ENCODE data around the gene DAP.

DAP gene

DNA sequence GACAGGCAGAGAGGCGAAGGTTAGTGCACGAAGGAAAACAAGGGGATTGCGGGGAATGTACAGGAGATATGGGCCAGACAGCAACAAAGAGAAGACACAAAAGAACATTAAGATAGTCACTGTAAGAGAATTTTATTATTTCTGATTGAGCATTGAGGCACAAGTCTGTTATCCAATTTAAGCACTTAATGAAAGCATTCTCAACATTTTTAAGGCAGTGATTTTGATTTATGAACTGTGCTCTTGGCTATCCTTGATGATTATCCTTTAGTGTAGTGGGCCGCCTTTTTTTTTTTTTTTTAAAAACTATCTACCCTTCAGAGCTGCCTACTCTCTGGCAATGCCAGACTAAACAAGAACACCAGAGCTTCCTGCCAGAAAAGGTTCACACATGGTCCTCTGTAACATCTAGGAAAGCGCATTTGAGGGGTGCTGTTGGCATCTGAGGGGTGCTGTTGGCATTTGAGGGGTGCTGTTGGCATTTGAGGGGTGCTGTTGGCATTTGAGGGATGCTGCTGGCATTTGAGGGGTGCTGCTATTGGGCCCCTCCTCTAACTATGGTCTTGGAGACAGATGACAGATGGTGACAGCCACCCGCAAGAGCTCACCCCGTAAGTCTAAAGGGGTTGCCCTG, 3.0 kb downstream of the DAP start:
- H2BK12ac ChIP-seq (ENCODE audit: low read length): no peak overlapping the region
- no peak overlapping the region for H3K9ac ChIP-seq (ENCODE audit: low read depth, low read length, poor library complexity)
- H3K79me1 ChIP-seq (ENCODE audit: low read depth, low read length): peaks cover 7% of the 10 kb centered on the region
- no peak overlapping the region for H4K91ac ChIP-seq (ENCODE audit: low read depth, low read length, poor library complexity)
- no peak overlapping the region for H3K23ac ChIP-seq (ENCODE audit: low read depth, low read length, poor library complexity)
- peaks cover 0 to 1% of the 10 kb centered on the region in 2 donors for H3K4me1 ChIP-seq (ENCODE audit: control insufficient read depth in 2 of 2, insufficient read depth in 1 of 2, low read depth in 1 of 2, low read length in 2 of 2)
- H3K4me2 ChIP-seq (ENCODE audit: insufficient read depth, low read length, poor library complexity, severe bottlenecking): no peak overlapping the region
- no peak overlapping the region for H3K4me3 ChIP-seq (ENCODE audit: low read length in 2 of 2)
- no peak overlapping the region for H2BK120ac ChIP-seq (ENCODE audit: low read depth, low read length)
- DNase-seq (ENCODE audit: low spot score): no peak
- peaks cover 0 to 4% of the 10 kb centered on the region in 2 donors for H3K9me3 ChIP-seq (replicated peaks in 1 of 2; ENCODE audit: control insufficient read depth in 2 of 2, insufficient read depth in 1 of 2, low read depth in 1 of 2, low read length in 2 of 2)
- no peak overlapping the region for H3K27ac ChIP-seq (replicated peaks; ENCODE audit: low read length)
- WGBS, 2 donors (ENCODE audit: extremely low coverage in 2 of 2, insufficient read length in 2 of 2, insufficient replicate concordance in 1 of 2): no CpG with 5 or more reads among the region's 7 CpGs
- H3K18ac ChIP-seq (ENCODE audit: low read length): no peak overlapping the region
- no peak overlapping the region for H2BK15ac ChIP-seq (ENCODE audit: low read length)
- no peak overlapping the region for H3K4ac ChIP-seq (ENCODE audit: low read length)
- no peaks in the 10 kb centered on the region for H3K27me3 ChIP-seq (ENCODE audit: control insufficient read depth in 3 of 3, insufficient read depth in 3 of 3, low read depth in 1 of 3, low read length in 3 of 3)
- no peak overlapping the region for H2AK5ac ChIP-seq (ENCODE audit: low read depth, low read length)
- no peak overlapping the region for H2AFZ ChIP-seq (ENCODE audit: low read length)
- no peak overlapping the region for H2BK5ac ChIP-seq (ENCODE audit: low read length)
- no peak overlapping the region for H3K14ac ChIP-seq (ENCODE audit: low read length)
- H3K36me3 ChIP-seq (replicated peaks in 1 of 2; ENCODE audit: control insufficient read depth in 2 of 2, insufficient read depth in 2 of 2, low read length in 2 of 2): peaks cover 4 to 37% of the 10 kb centered on the region in 2 donors
- H4K8ac ChIP-seq (ENCODE audit: low read depth, low read length): no peak overlapping the region

DNA sequence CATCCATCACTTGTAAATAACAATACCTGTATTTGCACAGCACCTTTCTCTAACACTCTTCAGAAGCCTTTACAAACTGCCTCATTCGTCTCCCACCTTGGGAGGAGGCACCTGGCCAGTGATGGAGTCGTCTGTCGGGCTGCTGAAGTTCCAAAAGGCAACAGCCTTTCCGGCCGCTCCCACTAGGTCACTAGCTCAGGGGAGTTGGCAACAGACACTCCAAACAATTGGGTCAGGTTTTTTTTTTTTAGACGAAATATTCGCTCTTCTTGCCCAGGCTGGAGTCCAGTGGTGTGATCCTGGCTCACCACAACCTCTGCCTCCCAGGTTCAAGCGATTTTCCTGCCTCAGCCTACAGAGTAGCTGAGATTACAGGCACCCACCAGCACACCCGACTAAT, 4.0 kb downstream of the DAP start:
- WGBS, 2 donors (ENCODE audit: extremely low coverage in 2 of 2, insufficient read length in 2 of 2, insufficient replicate concordance in 1 of 2): no CpG with 5 or more reads among the region's 9 CpGs
- H3K27ac ChIP-seq (replicated peaks; ENCODE audit: low read length): no peak overlapping the region
- H3K23ac ChIP-seq (ENCODE audit: low read depth, low read length, poor library complexity): no peak overlapping the region
- H3K27me3 ChIP-seq (ENCODE audit: control insufficient read depth in 3 of 3, insufficient read depth in 3 of 3, low read depth in 1 of 3, low read length in 3 of 3): no peaks in the 10 kb centered on the region
- H3K18ac ChIP-seq (ENCODE audit: low read length): no peak overlapping the region
- no peak overlapping the region for H3K14ac ChIP-seq (ENCODE audit: low read length)
- peaks cover 0 to 1% of the 10 kb centered on the region in 2 donors for H3K4me1 ChIP-seq (ENCODE audit: control insufficient read depth in 2 of 2, insufficient read depth in 1 of 2, low read depth in 1 of 2, low read length in 2 of 2)
- H3K9me3 ChIP-seq (replicated peaks in 1 of 2; ENCODE audit: control insufficient read depth in 2 of 2, insufficient read depth in 1 of 2, low read depth in 1 of 2, low read length in 2 of 2): peaks cover 0 to 4% of the 10 kb centered on the region in 2 donors
- H2BK12ac ChIP-seq (ENCODE audit: low read length): no peak overlapping the region
- no peak overlapping the region for H4K8ac ChIP-seq (ENCODE audit: low read depth, low read length)
- no peak overlapping the region for H3K9ac ChIP-seq (ENCODE audit: low read depth, low read length, poor library complexity)
- H3K79me1 ChIP-seq (ENCODE audit: low read depth, low read length): peaks cover 13% of the 10 kb centered on the region
- DNase-seq (ENCODE audit: low spot score): no peak
- no peak overlapping the region for H2BK120ac ChIP-seq (ENCODE audit: low read depth, low read length)
- no peak overlapping the region for H3K4ac ChIP-seq (ENCODE audit: low read length)
- no peak overlapping the region for H2BK15ac ChIP-seq (ENCODE audit: low read length)
- no peak overlapping the region for H3K4me2 ChIP-seq (ENCODE audit: insufficient read depth, low read length, poor library complexity, severe bottlenecking)
- peaks cover 9 to 44% of the 10 kb centered on the region in 2 donors for H3K36me3 ChIP-seq (replicated peaks in 1 of 2; ENCODE audit: control insufficient read depth in 2 of 2, insufficient read depth in 2 of 2, low read length in 2 of 2)
- no peak overlapping the region for H2AK5ac ChIP-seq (ENCODE audit: low read depth, low read length)
- no peak overlapping the region for H3K4me3 ChIP-seq (ENCODE audit: low read length in 2 of 2)
- no peak overlapping the region for H2AFZ ChIP-seq (ENCODE audit: low read length)
- no peak overlapping the region for H2BK5ac ChIP-seq (ENCODE audit: low read length)
- H4K91ac ChIP-seq (ENCODE audit: low read depth, low read length, poor library complexity): no peak overlapping the region

DNA sequence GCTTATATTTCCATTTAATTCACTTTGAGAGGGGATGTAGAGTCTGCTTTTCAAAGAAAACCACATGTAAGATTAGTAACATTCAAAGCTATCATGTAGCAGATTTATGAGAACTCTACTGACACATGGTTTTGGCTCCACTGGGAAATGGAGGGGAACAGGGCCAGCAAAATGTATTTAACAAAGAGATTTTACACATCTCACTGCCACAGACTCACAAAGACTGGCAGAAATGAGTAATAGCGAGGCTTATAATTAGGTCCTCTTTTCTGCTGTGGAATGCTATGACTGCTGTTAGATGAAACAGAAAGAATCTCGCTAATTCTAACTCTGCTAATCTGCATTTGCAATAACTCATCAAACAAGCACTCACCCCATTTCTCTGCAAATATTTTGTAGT, 4.5 kb downstream of the DAP start:
- WGBS, 2 donors (ENCODE audit: extremely low coverage in 2 of 2, insufficient read length in 2 of 2, insufficient replicate concordance in 1 of 2): no CpG with 5 or more reads among the region's 2 CpGs
- no peak overlapping the region for H2AK5ac ChIP-seq (ENCODE audit: low read depth, low read length)
- no peak overlapping the region for H3K18ac ChIP-seq (ENCODE audit: low read length)
- H3K14ac ChIP-seq (ENCODE audit: low read length): no peak overlapping the region
- no peak overlapping the region for H3K4ac ChIP-seq (ENCODE audit: low read length)
- H2BK12ac ChIP-seq (ENCODE audit: low read length): no peak overlapping the region
- H2AFZ ChIP-seq (ENCODE audit: low read length): no peak overlapping the region
- H3K23ac ChIP-seq (ENCODE audit: low read depth, low read length, poor library complexity): no peak overlapping the region
- DNase-seq (ENCODE audit: low spot score): no peak
- H3K9ac ChIP-seq (ENCODE audit: low read depth, low read length, poor library complexity): no peak overlapping the region
- H4K8ac ChIP-seq (ENCODE audit: low read depth, low read length): no peak overlapping the region
- peaks cover 0 to 4% of the 10 kb centered on the region in 2 donors for H3K9me3 ChIP-seq (replicated peaks in 1 of 2; ENCODE audit: control insufficient read depth in 2 of 2, insufficient read depth in 1 of 2, low read depth in 1 of 2, low read length in 2 of 2)
- peaks cover 0 to 1% of the 10 kb centered on the region in 2 donors for H3K4me1 ChIP-seq (ENCODE audit: control insufficient read depth in 2 of 2, insufficient read depth in 1 of 2, low read depth in 1 of 2, low read length in 2 of 2)
- H2BK15ac ChIP-seq (ENCODE audit: low read length): no peak overlapping the region
- H4K91ac ChIP-seq (ENCODE audit: low read depth, low read length, poor library complexity): no peak overlapping the region
- H3K27me3 ChIP-seq (ENCODE audit: control insufficient read depth in 3 of 3, insufficient read depth in 3 of 3, low read depth in 1 of 3, low read length in 3 of 3): no peaks in the 10 kb centered on the region
- H3K4me3 ChIP-seq (ENCODE audit: low read length in 2 of 2): no peak overlapping the region
- H3K36me3 ChIP-seq (replicated peaks in 1 of 2; ENCODE audit: control insufficient read depth in 2 of 2, insufficient read depth in 2 of 2, low read length in 2 of 2): peaks cover 9 to 44% of the 10 kb centered on the region in 2 donors
- no peak overlapping the region for H2BK120ac ChIP-seq (ENCODE audit: low read depth, low read length)
- peaks cover 13% of the 10 kb centered on the region for H3K79me1 ChIP-seq (ENCODE audit: low read depth, low read length)
- H2BK5ac ChIP-seq (ENCODE audit: low read length): no peak overlapping the region
- no peak overlapping the region for H3K27ac ChIP-seq (replicated peaks; ENCODE audit: low read length)
- no peak overlapping the region for H3K4me2 ChIP-seq (ENCODE audit: insufficient read depth, low read length, poor library complexity, severe bottlenecking)

DNA sequence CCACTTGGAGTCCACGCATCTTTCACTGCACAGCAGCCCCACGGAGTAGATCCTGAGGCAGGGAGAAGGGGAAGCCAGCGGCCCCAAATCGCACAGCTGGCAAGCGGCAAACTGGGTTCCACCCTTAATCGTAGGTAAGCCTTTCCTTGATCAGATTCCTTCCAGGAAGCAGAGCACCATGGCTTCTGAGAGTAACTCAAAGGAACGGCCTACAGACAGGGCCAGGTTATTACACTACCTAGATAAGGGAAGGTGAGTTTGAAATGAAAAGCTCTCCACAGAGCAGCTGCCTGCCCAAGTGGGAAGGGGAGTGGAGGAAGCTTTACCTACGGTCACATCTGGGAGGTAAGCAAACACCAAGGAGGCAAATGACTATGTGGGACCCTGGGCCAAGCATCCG, 7.9 kb downstream of the DAP start:
- Histone ChIP-seq H3K36me3 (replicated peaks in 1 of 2; ENCODE audit: control insufficient read depth in 2 of 2, insufficient read depth in 2 of 2, low read length in 2 of 2) (peaks cover 12 to 59% of the 10 kb centered on the region in 2 donors), H2BK15ac (ENCODE audit: low read length) (no peak overlapping the region), H3K4ac (ENCODE audit: low read length) (no peak overlapping the region), H3K9ac (ENCODE audit: low read depth, low read length, poor library complexity) (no peak overlapping the region), H3K4me2 (ENCODE audit: insufficient read depth, low read length, poor library complexity, severe bottlenecking) (no peak overlapping the region), H3K18ac (ENCODE audit: low read length) (no peak overlapping the region), H3K9me3 (replicated peaks in 1 of 2; ENCODE audit: control insufficient read depth in 2 of 2, insufficient read depth in 1 of 2, low read depth in 1 of 2, low read length in 2 of 2) (peaks cover 0 to 4% of the 10 kb centered on the region in 2 donors), H2BK120ac (ENCODE audit: low read depth, low read length) (no peak overlapping the region), H3K4me3 (ENCODE audit: low read length in 2 of 2) (no peak overlapping the region), H3K79me1 (ENCODE audit: low read depth, low read length) (peaks cover 16% of the 10 kb centered on the region), H2BK5ac (ENCODE audit: low read length) (no peak overlapping the region), H3K27ac (replicated peaks; ENCODE audit: low read length) (no peak overlapping the region), H4K91ac (ENCODE audit: low read depth, low read length, poor library complexity) (no peak overlapping the region), H3K23ac (ENCODE audit: low read depth, low read length, poor library complexity) (no peak overlapping the region), H4K8ac (ENCODE audit: low read depth, low read length) (no peak overlapping the region), H2AK5ac (ENCODE audit: low read depth, low read length) (no peak overlapping the region), H3K4me1 (ENCODE audit: control insufficient read depth in 2 of 2, insufficient read depth in 1 of 2, low read depth in 1 of 2, low read length in 2 of 2) (peaks cover 0 to 1% of the 10 kb centered on the region in 2 donors), H2AFZ (ENCODE audit: low read length) (no peak overlapping the region), H3K14ac (ENCODE audit: low read length) (no peak overlapping the region), H3K27me3 (ENCODE audit: control insufficient read depth in 3 of 3, insufficient read depth in 3 of 3, low read depth in 1 of 3, low read length in 3 of 3) (no peaks in the 10 kb centered on the region), H2BK12ac (ENCODE audit: low read length) (no peak overlapping the region)
- no CpG with 5 or more reads among the region's 9 CpGs for WGBS, 2 donors (ENCODE audit: extremely low coverage in 2 of 2, insufficient read length in 2 of 2, insufficient replicate concordance in 1 of 2)
- DNase-seq (ENCODE audit: low spot score): no peak
